Measurements from ENCODE around the gene ATP5PD.

GRCh38 chr17:75005291-75005690 is 41.5 kb downstream of the ATP5PD start:
- no peak for TF ChIP-seq CTCF (IDR thresholded peaks at IDR 0.05; ENCODE audit: borderline replicate concordance, extremely low read depth, low read length, poor library complexity, severe bottlenecking)
- TF ChIP-seq EZH2 (IDR thresholded peaks at IDR 0.05; ENCODE audit: borderline replicate concordance, low read depth, low read length, severe bottlenecking), result no peak
